Thyroid gland (tissue), 4 donors: ENCODE data around the gene MAP7. TPM values are rescaled to one million over a fixed set of nuclear protein-coding genes. Genes with fewer than 3 reads are reported as not detected.

Experiments used
- DNase-seq, 2 donors: peaks; one replicate each; pipeline ENCODE4 v3.0.0-alpha.2; 2019
- H3K27ac ChIP-seq, 3 donors: fragments of 200-600 bp; sonication (generic); 1 replicate in 2 of 3; 2 replicates in 1 of 3; pipeline ENCODE4 v1.5.1; 2016 to 2019; ENCODE audit warnings: mild to moderate bottlenecking in 1 of 3, moderate library complexity in 1 of 3
- H3K27me3 ChIP-seq: fragments of 200-600 bp; sonication (generic); one replicate; pipeline ENCODE4 v1.5.1; 2019
- H3K36me3 ChIP-seq, 2 donors: fragments of 200-600 bp; sonication (generic); one replicate each; pipeline ENCODE4 v1.5.1; 2016 to 2019
- H3K4me1 ChIP-seq, 2 donors: fragments of 200-600 bp; sonication (generic); one replicate each; pipeline ENCODE4 v1.5.1; 2017 to 2019
- H3K4me3 ChIP-seq, 3 donors: fragments of 200-600 bp; sonication (generic); replicated peaks in 1 of 3; 1 replicate in 2 of 3; 2 replicates in 1 of 3; pipeline ENCODE4 v1.5.1; 2016; ENCODE audit warnings: mild to moderate bottlenecking in 1 of 3
- H3K9me3 ChIP-seq: fragments of 200-600 bp; sonication (generic); one replicate; pipeline ENCODE4 v1.5.1; 2017
- CTCF ChIP-seq, 6 experiments: fragments of 200-600 bp in 3 of 6; fragments of 450-650 bp in 3 of 6; sonication (generic) in 3 of 6; IDR thresholded peaks; one replicate each; pipeline ENCODE4 v1.5.1; 2016 to 2019; ENCODE audit warnings: antibody characterized with exemption in 6 of 6, mild to moderate bottlenecking in 2 of 6, inconsistent platforms in 1 of 6, moderate library complexity in 1 of 6
- POLR2A ChIP-seq, 2 donors: fragments of 450-650 bp; IDR thresholded peaks; one replicate each; pipeline ENCODE4 v1.6.1; 2017; ENCODE audit warnings: antibody characterized with exemption in 2 of 2, mild to moderate bottlenecking in 2 of 2, moderate library complexity in 1 of 2
- WGBS, 2 donors: methylation state at CpG; one replicate each; pipeline ENCODE4 v1.1.5; 2017; 5-methylcytosine and 5-hydroxymethylcytosine counted together
- intact Hi-C: fragments of 100-400 bp; cut with DNase I; formaldehyde crosslinking; loops from one replicate; pipeline ENCODE4 v1.15.1; 2023
- total RNA-seq, 4 donors: library from RNA; depleted of rRNA; stranded (reverse); fragments of >200 nt; gene quantifications; one replicate each; pipeline ENCODE4 v1.2.3, GENCODE V29; 2016

MAP7 gene
- total RNA-seq, 4 donors from 2014 or later = 24.5 to 46.0 (median 36.0) TPM

GRCh38 chr6:136551103-136551502 lies 881 bp upstream of the MAP7 start:
- TF ChIP-seq POLR2A (IDR thresholded peaks at IDR 0.05) = no peak
- no peak for TF ChIP-seq CTCF (IDR thresholded peaks at IDR 0.05)
- Histone ChIP-seq H3K9me3 (no peaks in the 10 kb centered on the region), H3K4me3 (peak overlapping the region; percentile 32 to 90 (median 74)), H3K27me3 (no peaks in the 10 kb centered on the region), H3K4me1 (peaks cover 0 to 13% of the 10 kb centered on the region in 2 donors), H3K36me3 (no peaks in the 10 kb centered on the region), H3K27ac (peak overlapping the region; percentile 52 to 85 (median 83))
- intact Hi-C loops = no loop called here
- WGBS, 2 donors = 22 to 26% methylated on average over 8 of the region's 8 CpGs
- DNase-seq = peak; percentile 46 to 47

GRCh38 chr6:136550045-136550329 lies 235 bp downstream of the MAP7 start:
- H3K4me3 ChIP-seq = peak overlapping the region; percentile 74 to 90 (median 81)
- 10% methylated on average over 2 of the region's 46 CpGs; no CpG with 5 or more reads in 1 of the 2 donors for WGBS, 2 donors
- intact Hi-C loops = no loop called here

GRCh38 chr6:136549300-136550044 lies 750 bp downstream of the MAP7 start:
- Histone ChIP-seq H3K9me3 (no peaks in the 10 kb centered on the region), H3K36me3 (no peaks in the 10 kb centered on the region), H3K4me1 (peaks cover 0 to 13% of the 10 kb centered on the region in 2 donors), H3K27ac (peak overlapping the region; percentile 46 to 85 (median 83)), H3K27me3 (no peaks in the 10 kb centered on the region), H3K4me3 (peak overlapping the region; percentile 74 to 90 (median 81))
- peak; percentile 30 to 36 for DNase-seq
- 4 to 7% methylated on average over 7 to 15 of the region's 42 CpGs for WGBS, 2 donors
- intact Hi-C loops = no loop called here
- no peak for TF ChIP-seq CTCF (IDR thresholded peaks at IDR 0.05)
- no peak for TF ChIP-seq POLR2A (IDR thresholded peaks at IDR 0.05)

More at GRCh38 chr6:136550045-136550329, 235 bp downstream of the MAP7 start:
- Histone ChIP-seq H3K9me3 (no peaks in the 10 kb centered on the region), H3K27ac (peak overlapping the region; percentile 78 to 85 (median 83)), H3K27me3 (no peaks in the 10 kb centered on the region), H3K36me3 (no peaks in the 10 kb centered on the region), H3K4me1 (peaks cover 0 to 13% of the 10 kb centered on the region in 2 donors)
- no peak for TF ChIP-seq POLR2A (IDR thresholded peaks at IDR 0.05)
- TF ChIP-seq CTCF (IDR thresholded peaks at IDR 0.05) = no peak
- DNase-seq = no peak

GRCh38 chr6:136548582-136549299 lies 1.5 kb downstream of the MAP7 start:
- H3K9me3 ChIP-seq = no peaks in the 10 kb centered on the region
- no peak overlapping the region for H3K27ac ChIP-seq
- no peaks in the 10 kb centered on the region for H3K36me3 ChIP-seq
- no peak for TF ChIP-seq POLR2A (IDR thresholded peaks at IDR 0.05)
- no peak for TF ChIP-seq CTCF (IDR thresholded peaks at IDR 0.05)
- WGBS, 2 donors = 62 to 63% methylated on average over 14 of the region's 14 CpGs
- DNase-seq = no peak
- no peak overlapping the region for H3K4me3 ChIP-seq
- H3K4me1 ChIP-seq = peaks cover 0 to 13% of the 10 kb centered on the region in 2 donors
- intact Hi-C loops = no loop called here
- H3K27me3 ChIP-seq = no peaks in the 10 kb centered on the region

- Histone ChIP-seq H3K9me3 (no peaks in the 10 kb centered on the region), H3K36me3 (no peaks in the 10 kb centered on the region), H3K27me3 (no peaks in the 10 kb centered on the region), H3K4me3 (no peak overlapping the region), H3K4me1 (peaks cover 0 to 13% of the 10 kb centered on the region in 2 donors), H3K27ac (no peak overlapping the region)
- no peak for DNase-seq
- TF ChIP-seq POLR2A (IDR thresholded peaks at IDR 0.05) (no peak), CTCF (IDR thresholded peaks at IDR 0.05) (no peak)
- intact Hi-C loops = no loop called here
- WGBS, 2 donors = 75 to 83% methylated on average over 1 of the region's 1 CpG
These were observed 2.4 kb downstream of the MAP7 start for GRCh38 chr6:136547871-136548270.
